Loucy (cell line): ENCODE measurements around the gene CNKSR3.

Source experiments
- H2AFZ ChIP-seq: fragments of 200-600 bp; sonication (generic); 2 replicates; pipeline ENCODE4 v1.6.0; 2016; ENCODE audit warnings: antibody characterized with exemption, mild to moderate bottlenecking, low read length, moderate library complexity
- H3F3A ChIP-seq: fragments of 200-600 bp; 2 replicates; pipeline ENCODE4 v1.6.0; 2016; ENCODE audit warnings: antibody characterized with exemption, low read depth, mild to moderate bottlenecking
- H3K27me3 ChIP-seq: fragments of 200-600 bp; sonication (generic); 2 replicates; pipeline ENCODE4 v1.6.1; 2014; ENCODE audit warnings: low read length, mild to moderate bottlenecking; ENCODE audit not compliant: insufficient read depth, poor library complexity, severe bottlenecking
- H3K36me3 ChIP-seq: fragments of 200-600 bp; sonication (generic); 2 replicates; pipeline ENCODE4 v1.6.1; 2016; ENCODE audit warnings: low read length; ENCODE audit not compliant: insufficient read depth
- H3K4me1 ChIP-seq: fragments of 200-600 bp; sonication (generic); 2 replicates; pipeline ENCODE4 v1.5.1; 2014; ENCODE audit warnings: low read length, mild to moderate bottlenecking; ENCODE audit not compliant: insufficient read depth, poor library complexity, severe bottlenecking
- H3K4me2 ChIP-seq: fragments of 200-600 bp; sonication (generic); 2 replicates; pipeline ENCODE4 v1.6.0; 2014; ENCODE audit warnings: antibody characterized with exemption, low read length, low read depth, mild to moderate bottlenecking; ENCODE audit not compliant: poor library complexity, severe bottlenecking
- H3K4me3 ChIP-seq: fragments of 200-600 bp; sonication (generic); 2 replicates; pipeline ENCODE4 v1.5.1; 2014; ENCODE audit warnings: low read length, mild to moderate bottlenecking, mixed read lengths; ENCODE audit not compliant: poor library complexity, severe bottlenecking
- H3K79me2 ChIP-seq: fragments of 200-600 bp; sonication (generic); 2 replicates; pipeline ENCODE4 v1.6.1; 2014; ENCODE audit warnings: low read length; ENCODE audit not compliant: insufficient read depth
- H3K9ac ChIP-seq: fragments of 200-600 bp; sonication (generic); 2 replicates; pipeline ENCODE4 v1.6.0; 2014; ENCODE audit warnings: mild to moderate bottlenecking, low read depth, low read length, moderate library complexity; ENCODE audit not compliant: poor library complexity, severe bottlenecking
- H3K9me2 ChIP-seq: fragments of 200-600 bp; sonication (generic); replicated peaks from 2 replicates; pipeline ENCODE4 v1.6.1; 2016; ENCODE audit warnings: low read depth, low read length, mixed read lengths
- H3K9me3 ChIP-seq: fragments of 200-600 bp; sonication (generic); 2 replicates; pipeline ENCODE4 v1.6.1; 2014; ENCODE audit warnings: mild to moderate bottlenecking, antibody characterized with exemption, low read length, low read depth; ENCODE audit not compliant: insufficient read depth
- H4K20me1 ChIP-seq: fragments of 200-600 bp; sonication (generic); 2 replicates; pipeline ENCODE4 v1.6.0; 2014; ENCODE audit warnings: antibody characterized with exemption, low read length, mild to moderate bottlenecking; ENCODE audit not compliant: insufficient read depth, poor library complexity, severe bottlenecking
- CTCF ChIP-seq: fragments of 200-600 bp; sonication (generic); conservative IDR thresholded peaks from 2 replicates; pipeline ENCODE4 v1.5.1; 2014; ENCODE audit warnings: mild to moderate bottlenecking, antibody characterized with exemption, low read length
- EZH2phosphoT487 ChIP-seq: fragments of 200-600 bp; IDR thresholded peaks from 2 replicates; pipeline ENCODE4 v1.6.1; 2018; ENCODE audit warnings: antibody characterized with exemption, mild to moderate bottlenecking, moderate library complexity, borderline replicate concordance

CNKSR3 gene

GRCh38 chr6:154502553-154502952, 7.9 kb downstream of the CNKSR3 start:
- peaks cover under 1% of the 10 kb centered on the region for H3K27me3 ChIP-seq
- H2AFZ ChIP-seq, result no peak overlapping the region
- no peaks in the 10 kb centered on the region for H3K36me3 ChIP-seq
- H3K79me2 ChIP-seq, result no peaks in the 10 kb centered on the region
- H3K4me1 ChIP-seq, result no peaks in the 10 kb centered on the region
- H3K4me3 ChIP-seq, result no peak overlapping the region
- H3K9ac ChIP-seq, result no peak overlapping the region
- no peaks in the 10 kb centered on the region for H4K20me1 ChIP-seq
- H3F3A ChIP-seq, result no peaks in the 10 kb centered on the region
- no peaks in the 10 kb centered on the region for H3K9me2 ChIP-seq
- no peak for TF ChIP-seq CTCF
- TF ChIP-seq EZH2phosphoT487, result no peak
- H3K4me2 ChIP-seq, result no peak overlapping the region
- H3K9me3 ChIP-seq, result no peaks in the 10 kb centered on the region

- no peak overlapping the region for H3K4me3 ChIP-seq
- H3K9me3 ChIP-seq, result no peaks in the 10 kb centered on the region
- H3K9ac ChIP-seq, result no peak overlapping the region
- H3K4me2 ChIP-seq, result no peak overlapping the region
- H3K4me1 ChIP-seq, result no peaks in the 10 kb centered on the region
- no peaks in the 10 kb centered on the region for H3F3A ChIP-seq
- no peaks in the 10 kb centered on the region for H3K27me3 ChIP-seq
- H3K36me3 ChIP-seq, result no peaks in the 10 kb centered on the region
- TF ChIP-seq EZH2phosphoT487 (no peak), CTCF (no peak)
- H3K79me2 ChIP-seq, result no peaks in the 10 kb centered on the region
- no peaks in the 10 kb centered on the region for H4K20me1 ChIP-seq
- H3K9me2 ChIP-seq, result no peaks in the 10 kb centered on the region
- no peak overlapping the region for H2AFZ ChIP-seq
Observed at GRCh38 chr6:154501578-154501868, 9.0 kb downstream of the CNKSR3 start.

GRCh38 chr6:154500769-154501577, 9.5 kb downstream of the CNKSR3 start:
- H2AFZ ChIP-seq, result no peak overlapping the region
- H3K9me2 ChIP-seq, result no peaks in the 10 kb centered on the region
- H3K36me3 ChIP-seq, result no peaks in the 10 kb centered on the region
- H3K79me2 ChIP-seq, result no peaks in the 10 kb centered on the region
- H3K9me3 ChIP-seq, result no peaks in the 10 kb centered on the region
- H3K9ac ChIP-seq, result no peak overlapping the region
- H3K27me3 ChIP-seq, result no peaks in the 10 kb centered on the region
- H4K20me1 ChIP-seq, result no peaks in the 10 kb centered on the region
- no peak overlapping the region for H3K4me3 ChIP-seq
- no peak overlapping the region for H3K4me2 ChIP-seq
- TF ChIP-seq EZH2phosphoT487, result no peak
- peak; percentile 68 for TF ChIP-seq CTCF
- no peaks in the 10 kb centered on the region for H3K4me1 ChIP-seq
- no peaks in the 10 kb centered on the region for H3F3A ChIP-seq
